Stomach (tissue), 4 donors: ENCODE results near the gene DCP1A.

Experiments
- EP300 ChIP-seq: sonication (generic); formaldehyde crosslinking; IDR thresholded peaks from one replicate; pipeline ENCODE4 v1.6.1; 2017; ENCODE audit warnings: antibody characterized with exemption
- POLR2A ChIP-seq, 4 donors: fragments of 450-650 bp; IDR thresholded peaks; one replicate each; pipeline ENCODE4 v1.6.1; 2016; ENCODE audit warnings: antibody characterized with exemption in 4 of 4, control low read depth in 2 of 4, mild to moderate bottlenecking in 1 of 4, moderate library complexity in 1 of 4
- POLR2AphosphoS5 ChIP-seq, 3 donors: sonication (generic); formaldehyde crosslinking; IDR thresholded peaks; one replicate each; pipeline ENCODE4 v1.6.1; 2016; ENCODE audit warnings: antibody characterized with exemption in 3 of 3
- TF ChIP-seq, protein P1 (sequence below), 7 experiments: fragments of 450-650 bp in 4 of 7; fragments of 200-600 bp in 3 of 7; sonication (generic) in 3 of 7; IDR thresholded peaks; one replicate each; pipeline ENCODE4 v1.5.1; 2016 to 2019; ENCODE audit warnings: antibody characterized with exemption in 7 of 7, control low read depth in 2 of 7, mild to moderate bottlenecking in 1 of 7

- TF ChIP-seq, protein P1, sequence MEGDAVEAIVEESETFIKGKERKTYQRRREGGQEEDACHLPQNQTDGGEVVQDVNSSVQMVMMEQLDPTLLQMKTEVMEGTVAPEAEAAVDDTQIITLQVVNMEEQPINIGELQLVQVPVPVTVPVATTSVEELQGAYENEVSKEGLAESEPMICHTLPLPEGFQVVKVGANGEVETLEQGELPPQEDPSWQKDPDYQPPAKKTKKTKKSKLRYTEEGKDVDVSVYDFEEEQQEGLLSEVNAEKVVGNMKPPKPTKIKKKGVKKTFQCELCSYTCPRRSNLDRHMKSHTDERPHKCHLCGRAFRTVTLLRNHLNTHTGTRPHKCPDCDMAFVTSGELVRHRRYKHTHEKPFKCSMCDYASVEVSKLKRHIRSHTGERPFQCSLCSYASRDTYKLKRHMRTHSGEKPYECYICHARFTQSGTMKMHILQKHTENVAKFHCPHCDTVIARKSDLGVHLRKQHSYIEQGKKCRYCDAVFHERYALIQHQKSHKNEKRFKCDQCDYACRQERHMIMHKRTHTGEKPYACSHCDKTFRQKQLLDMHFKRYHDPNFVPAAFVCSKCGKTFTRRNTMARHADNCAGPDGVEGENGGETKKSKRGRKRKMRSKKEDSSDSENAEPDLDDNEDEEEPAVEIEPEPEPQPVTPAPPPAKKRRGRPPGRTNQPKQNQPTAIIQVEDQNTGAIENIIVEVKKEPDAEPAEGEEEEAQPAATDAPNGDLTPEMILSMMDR (IDR thresholded peaks at IDR 0.05): no peak
- no peak for TF ChIP-seq POLR2A (IDR thresholded peaks at IDR 0.05)
- no peak for TF ChIP-seq POLR2AphosphoS5 (IDR thresholded peaks at IDR 0.05)
- TF ChIP-seq EP300: no peak
These were observed 60.6 kb downstream of the DCP1A start for GRCh38 chr3:53286727-53287126.
